NT2/D1 (cell line): ENCODE measurements around the gene ISX.

Experiments used
- SUZ12 ChIP-seq: IDR thresholded peaks from 2 replicates; pipeline ENCODE4 v1.6.1; 2011; ENCODE audit not compliant: insufficient read length, insufficient read depth; ENCODE audit errors: extremely low read depth
- YY1 ChIP-seq: IDR thresholded peaks from 2 replicates; pipeline ENCODE4 v1.6.1; 2011; ENCODE audit not compliant: insufficient read length, insufficient read depth
- ZNF274 ChIP-seq: IDR thresholded peaks from 2 replicates; pipeline ENCODE4 v1.6.1; 2011; ENCODE audit warnings: mild to moderate bottlenecking, low read depth, low read length

DNA sequence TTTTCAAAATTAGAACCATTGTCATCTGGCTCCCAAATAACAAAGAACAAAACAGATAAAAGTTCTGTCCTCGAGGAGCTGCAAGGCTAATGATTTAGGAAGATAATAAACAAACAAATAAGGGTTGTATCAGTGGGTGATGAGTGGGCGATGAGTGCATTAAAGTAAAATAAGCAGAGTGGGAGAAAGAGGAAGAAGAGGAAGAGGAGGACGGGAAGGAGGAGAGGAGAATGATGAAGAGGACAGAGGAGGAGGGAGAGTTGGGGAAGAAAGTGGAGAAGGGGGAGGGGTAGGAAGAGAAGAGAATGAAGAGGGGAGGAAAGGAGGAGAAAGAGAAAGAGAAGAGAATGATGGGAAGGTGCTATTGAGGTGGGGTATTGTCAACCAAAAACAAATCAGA, 33.4 kb upstream of the ISX start:
- TF ChIP-seq YY1 (no peak), ZNF274 (no peak), SUZ12 (no peak)
